Colonic mucosa (tissue), 4 donors: ENCODE results near the gene TMEM130. TPM values are rescaled to one million over a fixed set of nuclear protein-coding genes. Genes with fewer than 3 reads are reported as not detected.

Experiments used
- DNase-seq: peaks from one replicate; pipeline ENCODE4 v3.0.0-alpha.2; 2020
- H3K27ac ChIP-seq: fragments of 200-600 bp; one replicate; pipeline ENCODE4 v1.8.0; 2021
- H3K27me3 ChIP-seq: fragments of 200-600 bp; one replicate; pipeline ENCODE4 v1.8.0; 2021
- H3K36me3 ChIP-seq: fragments of 200-600 bp; one replicate; pipeline ENCODE4 v1.8.0; 2021
- H3K4me1 ChIP-seq: fragments of 200-600 bp; one replicate; pipeline ENCODE4 v1.8.0; 2021; ENCODE audit warnings: mild to moderate bottlenecking
- H3K4me3 ChIP-seq: fragments of 200-600 bp; one replicate; pipeline ENCODE4 v1.8.0; 2021
- H3K9ac ChIP-seq, 2 donors: one replicate each; pipeline ENCODE4 v1.7.0; 2013; ENCODE audit warnings: control low read depth in 2 of 2, low read depth in 2 of 2, low read length in 2 of 2
- H3K9me3 ChIP-seq: fragments of 200-600 bp; one replicate; pipeline ENCODE4 v1.8.0; 2021
- intact Hi-C: fragments of 100-400 bp; cut with DNase I; formaldehyde crosslinking; loops from one replicate; pipeline ENCODE4 v1.14.1; 2022
- total RNA-seq, 2 donors: library from RNA; stranded (reverse); fragmentation: NEBNext Ultra II Directional in 1 of 2; extraction: Animal tissue kit (Norgen Biotek cat#: 25700) in 1 of 2; gene quantifications; one replicate each; pipeline ENCODE4 v1.2.1, GENCODE V29; 2021
- TF ChIP-seq, protein P1 (sequence below): fragments of 200-600 bp; IDR thresholded peaks from one replicate; pipeline ENCODE4 v1.8.0; 2022; ENCODE audit warnings: antibody characterized with exemption, mild to moderate bottlenecking
- donor health status: healthy.
- donor health status: DM: no; HTN: no; CAD: no.
- donor health status: DM: no; HTN: no; CAD: no.

TMEM130 gene
- total RNA-seq, 2 donors from 2014 or later: 0.12 to 1.5 TPM

DNA sequence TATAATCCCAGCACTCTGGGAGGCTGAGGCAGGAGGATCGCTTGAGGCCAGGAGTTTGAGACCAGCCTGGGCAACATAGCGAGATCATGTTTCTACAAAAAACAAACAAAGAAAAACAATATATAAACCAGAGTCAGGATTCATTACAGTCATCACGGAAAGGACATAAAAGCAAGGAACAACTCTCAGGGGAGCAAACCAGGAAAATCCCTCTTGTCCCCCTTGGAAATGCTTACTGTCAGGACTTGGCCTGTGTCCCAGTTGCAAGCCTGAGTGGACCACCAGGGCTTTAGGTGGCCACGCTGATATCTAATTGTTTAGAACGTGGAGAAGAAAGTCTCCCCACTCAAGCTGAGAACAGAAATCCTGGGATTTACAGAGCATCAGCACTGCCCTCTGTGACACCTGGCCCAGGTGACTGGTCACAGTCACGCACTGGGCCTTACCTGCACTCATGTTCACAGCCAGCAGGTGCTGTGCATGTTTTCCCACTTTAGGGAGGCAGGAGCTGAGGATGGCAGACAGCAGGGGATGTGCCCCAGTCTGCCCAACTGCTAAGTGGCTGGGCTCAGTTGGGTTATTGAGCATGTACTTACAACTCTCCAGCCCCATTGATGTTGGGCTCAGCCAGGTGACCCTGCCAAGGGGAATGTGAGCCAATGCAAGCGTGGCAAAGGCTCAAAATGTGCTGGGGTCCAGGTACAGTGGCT lies 60.9 kb downstream of the TMEM130 start:
- no peaks in the 10 kb centered on the region for H3K27me3 ChIP-seq
- intact Hi-C loops: no loop called here

DNA sequence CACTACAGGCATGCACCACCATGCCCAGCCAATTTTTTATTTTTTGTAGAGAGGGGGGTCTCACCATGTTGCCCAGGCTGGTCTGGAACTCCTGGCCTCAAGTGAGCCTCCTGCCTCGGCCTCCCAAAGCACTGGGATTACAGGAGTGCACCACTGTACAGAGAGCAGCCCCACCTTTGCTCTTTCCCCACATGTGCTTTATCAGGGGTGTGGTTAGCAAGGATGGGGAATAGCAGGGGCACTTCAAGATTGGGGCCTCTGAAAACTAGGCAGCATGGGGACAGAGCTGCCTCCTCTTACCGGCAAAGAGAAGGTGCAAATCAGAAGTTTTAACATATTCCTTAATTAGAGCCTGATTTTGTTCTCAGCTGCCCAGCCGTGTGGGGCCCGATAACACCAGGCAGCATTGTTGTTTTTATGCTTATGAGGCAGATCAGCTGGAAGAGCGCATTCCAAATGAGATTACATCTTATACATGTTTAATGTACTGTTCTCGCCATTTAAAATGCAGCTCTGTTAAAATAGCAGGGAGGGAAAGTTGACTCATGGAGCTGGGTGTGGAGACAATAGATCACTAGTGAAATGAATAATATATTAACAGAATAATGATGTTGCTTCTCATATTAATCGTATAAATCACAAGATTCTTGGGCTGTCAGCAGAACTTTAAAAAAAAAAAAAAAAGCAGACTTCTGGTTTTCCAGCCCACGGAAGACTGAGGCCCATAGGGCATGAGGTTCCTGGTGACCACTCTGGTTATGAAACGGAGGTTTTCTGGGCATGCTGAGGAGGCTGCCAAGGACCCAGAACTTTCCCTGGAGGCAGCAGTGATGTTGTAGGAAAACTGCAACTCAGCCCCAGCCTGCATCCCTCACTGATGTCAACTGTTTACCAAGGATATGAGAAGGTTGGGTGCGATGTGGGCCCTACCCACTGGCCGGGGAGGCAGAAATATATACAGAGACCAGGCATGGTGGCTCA lies 62.5 kb downstream of the TMEM130 start:
- H3K4me1 ChIP-seq: no peaks in the 10 kb centered on the region
- no peak overlapping the region for H3K4me3 ChIP-seq
- no peak overlapping the region for H3K9ac ChIP-seq
- no peak for DNase-seq
- intact Hi-C loops: no loop called here
- no peaks in the 10 kb centered on the region for H3K9me3 ChIP-seq
- H3K27me3 ChIP-seq: no peaks in the 10 kb centered on the region
- no peak overlapping the region for H3K27ac ChIP-seq
- TF ChIP-seq, protein P1, sequence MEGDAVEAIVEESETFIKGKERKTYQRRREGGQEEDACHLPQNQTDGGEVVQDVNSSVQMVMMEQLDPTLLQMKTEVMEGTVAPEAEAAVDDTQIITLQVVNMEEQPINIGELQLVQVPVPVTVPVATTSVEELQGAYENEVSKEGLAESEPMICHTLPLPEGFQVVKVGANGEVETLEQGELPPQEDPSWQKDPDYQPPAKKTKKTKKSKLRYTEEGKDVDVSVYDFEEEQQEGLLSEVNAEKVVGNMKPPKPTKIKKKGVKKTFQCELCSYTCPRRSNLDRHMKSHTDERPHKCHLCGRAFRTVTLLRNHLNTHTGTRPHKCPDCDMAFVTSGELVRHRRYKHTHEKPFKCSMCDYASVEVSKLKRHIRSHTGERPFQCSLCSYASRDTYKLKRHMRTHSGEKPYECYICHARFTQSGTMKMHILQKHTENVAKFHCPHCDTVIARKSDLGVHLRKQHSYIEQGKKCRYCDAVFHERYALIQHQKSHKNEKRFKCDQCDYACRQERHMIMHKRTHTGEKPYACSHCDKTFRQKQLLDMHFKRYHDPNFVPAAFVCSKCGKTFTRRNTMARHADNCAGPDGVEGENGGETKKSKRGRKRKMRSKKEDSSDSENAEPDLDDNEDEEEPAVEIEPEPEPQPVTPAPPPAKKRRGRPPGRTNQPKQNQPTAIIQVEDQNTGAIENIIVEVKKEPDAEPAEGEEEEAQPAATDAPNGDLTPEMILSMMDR: no peak
- no peaks in the 10 kb centered on the region for H3K36me3 ChIP-seq

More for the DNA sequence above, 60.9 kb downstream of the TMEM130 start:
- Histone ChIP-seq H3K9me3 (no peaks in the 10 kb centered on the region), H3K4me1 (no peaks in the 10 kb centered on the region), H3K27ac (no peak overlapping the region), H3K9ac (no peak overlapping the region), H3K36me3 (no peaks in the 10 kb centered on the region), H3K4me3 (no peak overlapping the region)
- no peak for DNase-seq
- TF ChIP-seq, protein P1: no peak

DNA sequence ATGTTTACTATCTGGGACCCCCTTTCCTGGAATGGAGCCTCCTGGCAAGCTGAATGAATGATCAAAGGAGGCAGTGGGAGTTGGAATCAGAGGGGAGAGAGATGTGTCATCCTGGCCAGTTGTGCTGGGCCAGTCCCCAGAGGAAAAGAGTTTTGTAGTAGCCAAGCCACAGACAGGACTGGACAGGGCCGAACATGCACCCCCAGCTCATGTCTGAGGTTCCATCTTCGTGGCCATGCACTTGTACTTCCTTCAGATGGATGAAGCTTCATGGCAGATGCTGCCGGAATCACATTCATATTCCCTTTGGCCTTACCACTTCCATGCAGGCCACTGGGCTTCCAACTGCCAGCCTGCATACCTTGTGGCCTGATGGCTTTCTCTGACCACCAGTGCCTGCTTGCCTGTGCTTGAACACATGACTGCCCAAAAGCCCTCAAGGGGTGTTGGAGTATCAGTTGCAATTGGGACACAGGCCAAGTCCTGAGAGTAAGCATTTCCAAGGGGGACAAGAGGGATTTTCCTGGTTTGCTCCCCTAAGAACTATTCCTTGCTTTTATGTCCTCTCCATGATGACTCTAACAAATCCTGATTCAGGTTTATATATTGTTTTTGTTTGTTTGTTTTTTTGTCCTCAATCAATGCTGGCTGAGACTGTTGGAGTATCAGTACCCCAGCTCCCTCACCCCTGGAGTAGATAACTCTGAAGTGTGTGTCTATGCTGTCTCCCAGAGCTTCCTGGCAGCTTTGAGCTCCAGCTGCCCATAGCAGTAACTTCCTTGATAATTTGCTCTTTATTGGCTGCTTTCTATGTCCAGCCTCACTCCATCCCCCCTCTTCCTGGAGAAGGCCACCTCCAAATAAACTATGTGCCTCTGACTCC lies 63.6 kb downstream of the TMEM130 start:
- intact Hi-C loops: no loop called here
- H3K4me1 ChIP-seq: no peaks in the 10 kb centered on the region
- no peaks in the 10 kb centered on the region for H3K27me3 ChIP-seq
- no peak overlapping the region for H3K9ac ChIP-seq
- DNase-seq: no peak
- H3K36me3 ChIP-seq: no peaks in the 10 kb centered on the region
- TF ChIP-seq, protein P1: no peak
- H3K9me3 ChIP-seq: no peaks in the 10 kb centered on the region
- H3K27ac ChIP-seq: no peak overlapping the region
- no peak overlapping the region for H3K4me3 ChIP-seq

DNA sequence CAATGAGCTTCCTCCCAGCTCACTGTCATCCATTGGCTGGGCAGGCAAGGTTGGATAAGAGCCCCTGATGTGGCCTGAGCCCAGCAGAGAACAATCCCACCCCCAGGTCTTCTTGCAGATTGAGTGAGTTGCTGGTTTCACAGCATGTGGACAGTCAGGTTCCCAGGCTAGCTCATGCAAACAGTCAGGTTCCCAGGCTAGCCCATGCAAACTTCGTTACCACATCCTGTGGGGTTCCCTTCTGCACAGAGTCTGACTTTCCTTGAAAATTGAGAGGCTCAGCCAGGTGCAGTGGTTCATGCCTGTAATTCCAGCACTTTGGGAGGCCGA lies 67.1 kb downstream of the TMEM130 start:
- no peaks in the 10 kb centered on the region for H3K9me3 ChIP-seq
- H3K36me3 ChIP-seq: no peaks in the 10 kb centered on the region
- no peak for DNase-seq
- H3K27me3 ChIP-seq: no peaks in the 10 kb centered on the region
- no peak overlapping the region for H3K9ac ChIP-seq
- H3K4me1 ChIP-seq: no peaks in the 10 kb centered on the region
- TF ChIP-seq, protein P1: no peak
- H3K4me3 ChIP-seq: no peak overlapping the region
- intact Hi-C loops: no loop called here
- no peak overlapping the region for H3K27ac ChIP-seq
